ENCODE measurements around the gene GDI1. TPM values are rescaled to one million over a fixed set of nuclear protein-coding genes. Genes with fewer than 3 reads are reported as not detected.

The GDI1 gene
- total and polyA plus RNA-seq, 2 of the 8 experiments (the other 6 are each of a cell fraction or from before 2014, with no cell fraction given) = 83.1 to 136 TPM

GRCh38 chrX:154466036-154466435 lies 29.1 kb downstream of the GDI1 start (continued):
- TF ChIP-seq, protein P1, sequence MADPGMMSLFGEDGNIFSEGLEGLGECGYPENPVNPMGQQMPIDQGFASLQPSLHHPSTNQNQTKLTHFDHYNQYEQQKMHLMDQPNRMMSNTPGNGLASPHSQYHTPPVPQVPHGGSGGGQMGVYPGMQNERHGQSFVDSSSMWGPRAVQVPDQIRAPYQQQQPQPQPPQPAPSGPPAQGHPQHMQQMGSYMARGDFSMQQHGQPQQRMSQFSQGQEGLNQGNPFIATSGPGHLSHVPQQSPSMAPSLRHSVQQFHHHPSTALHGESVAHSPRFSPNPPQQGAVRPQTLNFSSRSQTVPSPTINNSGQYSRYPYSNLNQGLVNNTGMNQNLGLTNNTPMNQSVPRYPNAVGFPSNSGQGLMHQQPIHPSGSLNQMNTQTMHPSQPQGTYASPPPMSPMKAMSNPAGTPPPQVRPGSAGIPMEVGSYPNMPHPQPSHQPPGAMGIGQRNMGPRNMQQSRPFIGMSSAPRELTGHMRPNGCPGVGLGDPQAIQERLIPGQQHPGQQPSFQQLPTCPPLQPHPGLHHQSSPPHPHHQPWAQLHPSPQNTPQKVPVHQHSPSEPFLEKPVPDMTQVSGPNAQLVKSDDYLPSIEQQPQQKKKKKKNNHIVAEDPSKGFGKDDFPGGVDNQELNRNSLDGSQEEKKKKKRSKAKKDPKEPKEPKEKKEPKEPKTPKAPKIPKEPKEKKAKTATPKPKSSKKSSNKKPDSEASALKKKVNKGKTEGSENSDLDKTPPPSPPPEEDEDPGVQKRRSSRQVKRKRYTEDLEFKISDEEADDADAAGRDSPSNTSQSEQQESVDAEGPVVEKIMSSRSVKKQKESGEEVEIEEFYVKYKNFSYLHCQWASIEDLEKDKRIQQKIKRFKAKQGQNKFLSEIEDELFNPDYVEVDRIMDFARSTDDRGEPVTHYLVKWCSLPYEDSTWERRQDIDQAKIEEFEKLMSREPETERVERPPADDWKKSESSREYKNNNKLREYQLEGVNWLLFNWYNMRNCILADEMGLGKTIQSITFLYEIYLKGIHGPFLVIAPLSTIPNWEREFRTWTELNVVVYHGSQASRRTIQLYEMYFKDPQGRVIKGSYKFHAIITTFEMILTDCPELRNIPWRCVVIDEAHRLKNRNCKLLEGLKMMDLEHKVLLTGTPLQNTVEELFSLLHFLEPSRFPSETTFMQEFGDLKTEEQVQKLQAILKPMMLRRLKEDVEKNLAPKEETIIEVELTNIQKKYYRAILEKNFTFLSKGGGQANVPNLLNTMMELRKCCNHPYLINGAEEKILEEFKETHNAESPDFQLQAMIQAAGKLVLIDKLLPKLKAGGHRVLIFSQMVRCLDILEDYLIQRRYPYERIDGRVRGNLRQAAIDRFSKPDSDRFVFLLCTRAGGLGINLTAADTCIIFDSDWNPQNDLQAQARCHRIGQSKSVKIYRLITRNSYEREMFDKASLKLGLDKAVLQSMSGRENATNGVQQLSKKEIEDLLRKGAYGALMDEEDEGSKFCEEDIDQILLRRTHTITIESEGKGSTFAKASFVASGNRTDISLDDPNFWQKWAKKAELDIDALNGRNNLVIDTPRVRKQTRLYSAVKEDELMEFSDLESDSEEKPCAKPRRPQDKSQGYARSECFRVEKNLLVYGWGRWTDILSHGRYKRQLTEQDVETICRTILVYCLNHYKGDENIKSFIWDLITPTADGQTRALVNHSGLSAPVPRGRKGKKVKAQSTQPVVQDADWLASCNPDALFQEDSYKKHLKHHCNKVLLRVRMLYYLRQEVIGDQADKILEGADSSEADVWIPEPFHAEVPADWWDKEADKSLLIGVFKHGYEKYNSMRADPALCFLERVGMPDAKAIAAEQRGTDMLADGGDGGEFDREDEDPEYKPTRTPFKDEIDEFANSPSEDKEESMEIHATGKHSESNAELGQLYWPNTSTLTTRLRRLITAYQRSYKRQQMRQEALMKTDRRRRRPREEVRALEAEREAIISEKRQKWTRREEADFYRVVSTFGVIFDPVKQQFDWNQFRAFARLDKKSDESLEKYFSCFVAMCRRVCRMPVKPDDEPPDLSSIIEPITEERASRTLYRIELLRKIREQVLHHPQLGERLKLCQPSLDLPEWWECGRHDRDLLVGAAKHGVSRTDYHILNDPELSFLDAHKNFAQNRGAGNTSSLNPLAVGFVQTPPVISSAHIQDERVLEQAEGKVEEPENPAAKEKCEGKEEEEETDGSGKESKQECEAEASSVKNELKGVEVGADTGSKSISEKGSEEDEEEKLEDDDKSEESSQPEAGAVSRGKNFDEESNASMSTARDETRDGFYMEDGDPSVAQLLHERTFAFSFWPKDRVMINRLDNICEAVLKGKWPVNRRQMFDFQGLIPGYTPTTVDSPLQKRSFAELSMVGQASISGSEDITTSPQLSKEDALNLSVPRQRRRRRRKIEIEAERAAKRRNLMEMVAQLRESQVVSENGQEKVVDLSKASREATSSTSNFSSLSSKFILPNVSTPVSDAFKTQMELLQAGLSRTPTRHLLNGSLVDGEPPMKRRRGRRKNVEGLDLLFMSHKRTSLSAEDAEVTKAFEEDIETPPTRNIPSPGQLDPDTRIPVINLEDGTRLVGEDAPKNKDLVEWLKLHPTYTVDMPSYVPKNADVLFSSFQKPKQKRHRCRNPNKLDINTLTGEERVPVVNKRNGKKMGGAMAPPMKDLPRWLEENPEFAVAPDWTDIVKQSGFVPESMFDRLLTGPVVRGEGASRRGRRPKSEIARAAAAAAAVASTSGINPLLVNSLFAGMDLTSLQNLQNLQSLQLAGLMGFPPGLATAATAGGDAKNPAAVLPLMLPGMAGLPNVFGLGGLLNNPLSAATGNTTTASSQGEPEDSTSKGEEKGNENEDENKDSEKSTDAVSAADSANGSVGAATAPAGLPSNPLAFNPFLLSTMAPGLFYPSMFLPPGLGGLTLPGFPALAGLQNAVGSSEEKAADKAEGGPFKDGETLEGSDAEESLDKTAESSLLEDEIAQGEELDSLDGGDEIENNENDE (IDR thresholded peaks at IDR 0.05; ENCODE audit: insufficient replicate concordance, low read length) = no peak
- TF ChIP-seq SAP30 (IDR thresholded peaks at IDR 0.05; ENCODE audit: insufficient read depth, insufficient replicate concordance, low read length) (no peak), CHD1 (IDR thresholded peaks at IDR 0.05; ENCODE audit: low read depth, low read length) (no peak), SIN3A (conservative IDR thresholded peaks at IDR 0.05 in 1 of 2, IDR thresholded peaks at IDR 0.05 in 1 of 2; ENCODE audit: low read depth in 1 of 2, low read length in 2 of 2) (no peak), NRF1 (IDR thresholded peaks at IDR 0.05; ENCODE audit: low read depth, low read length) (no peak), TCF12 (IDR thresholded peaks at IDR 0.05; ENCODE audit: low read depth, low read length) (no peak), GABPA (IDR thresholded peaks at IDR 0.05; ENCODE audit: borderline replicate concordance, insufficient read depth, low read length) (no peak)

Measured in H1 (cell line).